HUES48 (cell line): ENCODE measurements around the gene AARSD1.

ENCODE experiments used
- H3K27ac ChIP-seq: one replicate; pipeline ENCODE4 v1.7.0; 2013; ENCODE audit warnings: low read depth, low read length, inconsistent platforms
- H3K27me3 ChIP-seq: 2 replicates; pipeline ENCODE4 v1.6.1; 2013; ENCODE audit warnings: mild to moderate bottlenecking, low read length; ENCODE audit not compliant: control insufficient read depth, insufficient read depth
- H3K36me3 ChIP-seq: 2 replicates; pipeline ENCODE4 v1.6.1; 2013; ENCODE audit warnings: low read length; ENCODE audit not compliant: control insufficient read depth, insufficient read depth
- H3K4me1 ChIP-seq: 2 replicates; pipeline ENCODE4 v1.6.1; 2013; ENCODE audit warnings: mild to moderate bottlenecking, low read length; ENCODE audit not compliant: control insufficient read depth, insufficient read depth
- H3K4me3 ChIP-seq: 2 replicates; pipeline ENCODE4 v1.5.1; 2013; ENCODE audit warnings: mild to moderate bottlenecking, low read depth, low read length
- H3K9ac ChIP-seq: 2 replicates; pipeline ENCODE4 v1.6.1; 2013; ENCODE audit warnings: mild to moderate bottlenecking, low read depth, low read length, moderate library complexity
- H3K9me3 ChIP-seq: 2 replicates; pipeline ENCODE4 v1.6.1; 2013; ENCODE audit warnings: low read length; ENCODE audit not compliant: control insufficient read depth, insufficient read depth

AARSD1 gene

GRCh38 chr17:42901535-42902229 lies 62.6 kb downstream of the AARSD1 start:
- Histone ChIP-seq H3K36me3 (no peaks in the 10 kb centered on the region), H3K4me1 (0 out of 2 replicates have a peak, but pooled peaks cover 4% of the 10 kb centered on the region), H3K9ac (no peak overlapping the region), H3K4me3 (no peak overlapping the region), H3K27me3 (no peaks in the 10 kb centered on the region), H3K27ac (no peak overlapping the region), H3K9me3 (no peaks in the 10 kb centered on the region)
